Parathyroid adenoma (tissue), 2 donors: Measurements from ENCODE around the gene DLG2.

ENCODE experiments used
- H2AFZ ChIP-seq: fragments of 300-600 bp; sonication (generic); one replicate; pipeline ENCODE4 v1.7.0; 2017; ENCODE audit warnings: antibody characterized with exemption, mild to moderate bottlenecking
- H3K27ac ChIP-seq: fragments of 300-600 bp; sonication (generic); one replicate; pipeline ENCODE4 v1.7.0; 2017
- H3K27me3 ChIP-seq: fragments of 300-600 bp; sonication (generic); one replicate; pipeline ENCODE4 v1.7.0; 2017; ENCODE audit warnings: low read length; ENCODE audit not compliant: control insufficient read depth, insufficient read depth
- H3K36me3 ChIP-seq: fragments of 300-600 bp; sonication (generic); one replicate; pipeline ENCODE4 v1.7.0; 2017; ENCODE audit warnings: low read length; ENCODE audit not compliant: control insufficient read depth, insufficient read depth
- H3K4me1 ChIP-seq: fragments of 300-600 bp; sonication (generic); one replicate; pipeline ENCODE4 v1.7.0; 2017; ENCODE audit warnings: control low read depth
- H3K4me2 ChIP-seq: fragments of 300-600 bp; sonication (generic); one replicate; pipeline ENCODE4 v1.7.0; 2017; ENCODE audit warnings: low read length
- H3K4me3 ChIP-seq: fragments of 300-600 bp; sonication (generic); one replicate; pipeline ENCODE4 v1.7.0; 2017; ENCODE audit warnings: low read depth, low read length
- H3K79me2 ChIP-seq: fragments of 300-600 bp; sonication (generic); one replicate; pipeline ENCODE4 v1.7.0; 2017; ENCODE audit warnings: control low read depth
- H3K9ac ChIP-seq: fragments of 300-600 bp; sonication (generic); one replicate; pipeline ENCODE4 v1.7.0; 2017; ENCODE audit warnings: mild to moderate bottlenecking
- H3K9me3 ChIP-seq: fragments of 300-600 bp; sonication (generic); one replicate; pipeline ENCODE4 v1.7.0; 2017; ENCODE audit warnings: low read length; ENCODE audit not compliant: control insufficient read depth
- CTCF ChIP-seq: fragments of 300-600 bp; sonication (generic); IDR thresholded peaks from one replicate; pipeline ENCODE4 v1.7.0; 2017; ENCODE audit warnings: antibody characterized with exemption, mild to moderate bottlenecking
- donor health status: primary hyperparathyroidism.

DLG2 gene

GRCh38 chr11:84503503-84503902, 1123.6 kb downstream of the DLG2 start:
- H3K9ac ChIP-seq: no peak overlapping the region
- H3K4me3 ChIP-seq: no peak overlapping the region
- no peak overlapping the region for H3K27ac ChIP-seq
- no peak overlapping the region for H2AFZ ChIP-seq
- no peaks in the 10 kb centered on the region for H3K9me3 ChIP-seq
- no peaks in the 10 kb centered on the region for H3K27me3 ChIP-seq
- H3K79me2 ChIP-seq: no peaks in the 10 kb centered on the region
- H3K4me2 ChIP-seq: no peak overlapping the region
- no peak for TF ChIP-seq CTCF
- H3K4me1 ChIP-seq: no peaks in the 10 kb centered on the region
- H3K36me3 ChIP-seq: no peaks in the 10 kb centered on the region

- no peaks in the 10 kb centered on the region for H3K36me3 ChIP-seq
- no peak overlapping the region for H2AFZ ChIP-seq
- H3K27ac ChIP-seq: no peak overlapping the region
- no peaks in the 10 kb centered on the region for H3K27me3 ChIP-seq
- H3K9ac ChIP-seq: no peak overlapping the region
- H3K4me1 ChIP-seq: no peaks in the 10 kb centered on the region
- H3K4me3 ChIP-seq: no peak overlapping the region
- H3K9me3 ChIP-seq: no peaks in the 10 kb centered on the region
- no peak for TF ChIP-seq CTCF
- no peaks in the 10 kb centered on the region for H3K79me2 ChIP-seq
- no peak overlapping the region for H3K4me2 ChIP-seq
Measured at GRCh38 chr11:84501750-84502149, 1125.4 kb downstream of the DLG2 start.

GRCh38 chr11:84497981-84498411, 1129.1 kb downstream of the DLG2 start:
- H3K4me2 ChIP-seq: no peak overlapping the region
- no peak overlapping the region for H3K4me3 ChIP-seq
- no peaks in the 10 kb centered on the region for H3K79me2 ChIP-seq
- no peaks in the 10 kb centered on the region for H3K27me3 ChIP-seq
- no peaks in the 10 kb centered on the region for H3K4me1 ChIP-seq
- H3K27ac ChIP-seq: no peak overlapping the region
- H3K36me3 ChIP-seq: no peaks in the 10 kb centered on the region
- TF ChIP-seq CTCF: no peak
- H3K9me3 ChIP-seq: no peaks in the 10 kb centered on the region
- no peak overlapping the region for H3K9ac ChIP-seq
- H2AFZ ChIP-seq: no peak overlapping the region

- no peak overlapping the region for H3K4me2 ChIP-seq
- no peaks in the 10 kb centered on the region for H3K27me3 ChIP-seq
- no peak overlapping the region for H2AFZ ChIP-seq
- no peaks in the 10 kb centered on the region for H3K79me2 ChIP-seq
- no peaks in the 10 kb centered on the region for H3K36me3 ChIP-seq
- no peak overlapping the region for H3K4me3 ChIP-seq
- no peak overlapping the region for H3K9ac ChIP-seq
- H3K27ac ChIP-seq: no peak overlapping the region
- H3K9me3 ChIP-seq: no peaks in the 10 kb centered on the region
- TF ChIP-seq CTCF: no peak
- H3K4me1 ChIP-seq: no peaks in the 10 kb centered on the region
Measured at GRCh38 chr11:84497181-84497580, 1130.0 kb downstream of the DLG2 start.

- Histone ChIP-seq H3K27ac (no peak overlapping the region), H3K27me3 (no peaks in the 10 kb centered on the region), H3K9me3 (no peaks in the 10 kb centered on the region), H3K4me2 (no peak overlapping the region), H3K36me3 (no peaks in the 10 kb centered on the region), H3K4me3 (no peak overlapping the region), H3K9ac (no peak overlapping the region), H3K4me1 (no peaks in the 10 kb centered on the region), H3K79me2 (no peaks in the 10 kb centered on the region), H2AFZ (no peak overlapping the region)
- TF ChIP-seq CTCF: no peak
Measured at GRCh38 chr11:84496122-84496521, 1131.0 kb downstream of the DLG2 start.
